NCI-H1092 treated with DMSO at 0.1 percent for 48 hours (cell line): ENCODE results near the gene C19orf81.

Source experiments
- DNase-seq: peaks from one replicate; lab custom pipeline; 2025; lab: John Stamatoyannopoulos, UW

The C19orf81 gene

GRCh38 chr19:50629801-50630200 is 19.4 kb upstream of the C19orf81 start:
- no peak for DNase-seq

GRCh38 chr19:50632151-50632835 is 17.0 kb upstream of the C19orf81 start:
- DNase-seq: no peak

- no peak for DNase-seq
These were observed 15.9 kb upstream of the C19orf81 start for GRCh38 chr19:50633359-50633758.

GRCh38 chr19:50633973-50634372 is 15.3 kb upstream of the C19orf81 start:
- no peak for DNase-seq

GRCh38 chr19:50636317-50637085 is 12.7 kb upstream of the C19orf81 start:
- no peak for DNase-seq

- DNase-seq: no peak
These were observed 10.6 kb upstream of the C19orf81 start for GRCh38 chr19:50638600-50638999.

- peak; percentile 15 for DNase-seq
These were observed 9.8 kb upstream of the C19orf81 start, which contains the start of gene SYT3 for GRCh38 chr19:50639121-50640112. TSS of gene SYT3 (minus strand) at chr19:50639881. CDS start at chr19:50637411, 2,470 bp downstream.

- no peak for DNase-seq
These were observed 8.9 kb upstream of the C19orf81 start for GRCh38 chr19:50640368-50640767.

GRCh38 chr19:50644315-50644915 is 4.8 kb upstream of the C19orf81 start:
- DNase-seq: no peak

- DNase-seq: no peak
These were observed 4.1 kb upstream of the C19orf81 start for GRCh38 chr19:50645107-50645506.

GRCh38 chr19:50646074-50646807 is 3.0 kb upstream of the C19orf81 start:
- no peak for DNase-seq

GRCh38 chr19:50647879-50648615 is 1.2 kb upstream of the C19orf81 start:
- no peak for DNase-seq

- no peak for DNase-seq
These were observed 586 bp upstream of the C19orf81 start for GRCh38 chr19:50648659-50649058.

- no peak for DNase-seq
These were observed 1.9 kb downstream of the C19orf81 start for GRCh38 chr19:50651174-50651573.

GRCh38 chr19:50652722-50653121 is 3.5 kb downstream of the C19orf81 start:
- no peak for DNase-seq

GRCh38 chr19:50654882-50655281 is 5.6 kb downstream of the C19orf81 start:
- no peak for DNase-seq

- DNase-seq: no peak
These were observed 8.0 kb downstream of the C19orf81 start for GRCh38 chr19:50657222-50657669.

GRCh38 chr19:50657712-50658440 is 8.6 kb downstream of the C19orf81 start:
- peak; percentile 97 for DNase-seq
